Skin of body (tissue), 2 donors: ENCODE measurements around the gene TMEM131. TPM values are rescaled to one million over a fixed set of nuclear protein-coding genes. Genes with fewer than 3 reads are reported as not detected.

Source experiments
- DNase-seq: peaks from one replicate; lab custom pipeline; 2025; lab: John Stamatoyannopoulos, UW
- total RNA-seq: library from RNA; depleted of rRNA; stranded (reverse); fragments of >200 nt; gene quantifications from one replicate; pipeline ENCODE4 v1.2.3, GENCODE V29; 2014

The TMEM131 gene
- total RNA-seq, 1 donor from 2014 or later: 44.8 TPM

DNA sequence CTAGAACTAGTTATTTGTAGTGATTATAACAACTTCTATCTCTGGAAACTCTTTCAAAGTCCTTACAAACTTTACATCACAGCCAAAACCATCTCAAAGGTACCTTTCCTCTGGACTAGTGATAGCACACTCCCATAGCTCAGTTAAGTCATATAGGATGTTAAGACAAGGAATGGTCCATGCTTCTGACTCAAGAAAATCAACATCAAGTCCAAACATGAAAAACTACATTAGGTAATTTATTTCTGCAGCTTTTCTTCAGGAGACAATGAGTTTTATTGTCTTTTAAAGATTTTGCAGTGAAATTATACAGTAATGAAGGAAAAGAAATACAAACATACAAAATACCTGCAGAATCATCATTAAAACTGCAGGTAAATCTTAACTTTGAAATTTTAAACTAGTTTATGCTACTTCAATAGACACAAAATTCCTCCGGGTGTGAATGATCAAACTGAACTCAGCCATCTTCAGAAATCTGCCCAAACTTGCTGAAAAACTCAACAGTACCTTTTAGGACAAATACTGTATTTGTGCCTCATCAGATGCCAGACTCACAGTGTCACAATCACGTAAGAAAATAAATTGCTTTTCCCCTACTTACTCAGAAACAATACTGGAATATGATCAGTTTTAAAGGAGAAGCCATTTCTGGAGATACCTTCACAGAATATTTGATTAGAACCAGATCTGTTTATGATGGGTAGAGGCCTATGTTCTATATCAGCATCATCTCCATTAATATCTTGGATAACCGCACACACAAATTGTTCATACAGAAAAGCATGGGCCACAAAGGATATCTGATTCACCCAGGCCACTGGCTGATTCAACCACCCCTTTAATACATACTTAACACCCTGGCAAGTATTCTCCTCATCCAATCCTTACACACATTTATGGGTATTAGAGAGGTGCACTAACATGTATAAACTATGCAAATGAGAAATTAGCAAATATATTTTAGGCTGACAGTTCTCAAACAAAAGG is 2.6 kb downstream of the TMEM131 start:
- no peak for DNase-seq

DNA sequence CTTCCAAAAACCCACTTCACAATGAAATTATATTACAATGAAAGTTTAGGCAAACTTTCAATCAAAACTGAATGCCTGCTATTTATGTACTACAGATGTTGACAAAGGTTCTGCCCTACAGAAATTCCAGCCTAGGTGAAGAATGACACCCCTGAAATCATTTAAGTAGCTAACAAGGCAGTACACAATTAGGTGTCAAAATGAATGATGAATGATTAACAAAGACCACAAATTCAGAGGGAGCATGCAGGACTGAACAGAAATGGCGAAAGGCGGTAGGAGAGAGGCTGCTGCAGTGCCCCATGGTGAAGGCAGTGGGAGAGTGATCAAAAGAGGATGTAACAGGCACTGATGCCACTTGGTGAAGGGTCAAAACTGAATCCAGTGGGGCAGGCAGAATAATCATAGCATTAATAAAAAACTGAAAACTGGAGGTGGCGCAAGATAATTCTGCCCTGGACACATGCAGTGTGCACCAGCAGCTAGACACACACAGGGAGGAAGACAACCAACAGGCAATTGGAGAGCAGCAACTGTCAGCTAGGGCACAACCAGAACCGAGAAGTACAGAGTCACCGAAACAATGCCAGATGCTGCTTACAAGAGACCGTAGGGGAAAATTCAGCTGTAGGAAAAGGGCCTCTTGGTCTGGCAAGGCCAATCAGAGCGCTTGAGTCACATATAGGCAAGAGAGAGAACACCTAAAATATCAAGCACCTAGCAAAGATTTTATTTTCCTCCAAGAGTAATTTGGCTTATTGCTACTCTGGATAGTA is 4.5 kb downstream of the TMEM131 start:
- DNase-seq: no peak

DNA sequence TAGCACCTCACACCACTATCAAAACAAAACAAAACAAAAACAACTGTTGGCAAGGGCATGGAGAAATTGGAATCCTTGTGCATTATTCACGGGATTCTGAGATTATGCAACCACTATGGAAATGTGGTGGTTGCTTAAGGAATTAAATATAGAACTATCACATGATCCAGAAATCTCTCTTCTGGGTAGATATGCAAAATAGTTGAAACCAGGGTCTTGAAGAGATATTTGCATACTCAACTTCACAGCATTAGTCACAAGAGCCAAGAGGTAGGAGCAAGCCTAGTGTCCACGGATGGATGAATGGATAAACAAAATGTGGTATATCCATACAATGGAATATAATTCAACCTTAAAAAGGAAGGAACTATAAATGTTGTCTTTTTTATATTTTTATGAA is 7.0 kb downstream of the TMEM131 start:
- DNase-seq: no peak

DNA sequence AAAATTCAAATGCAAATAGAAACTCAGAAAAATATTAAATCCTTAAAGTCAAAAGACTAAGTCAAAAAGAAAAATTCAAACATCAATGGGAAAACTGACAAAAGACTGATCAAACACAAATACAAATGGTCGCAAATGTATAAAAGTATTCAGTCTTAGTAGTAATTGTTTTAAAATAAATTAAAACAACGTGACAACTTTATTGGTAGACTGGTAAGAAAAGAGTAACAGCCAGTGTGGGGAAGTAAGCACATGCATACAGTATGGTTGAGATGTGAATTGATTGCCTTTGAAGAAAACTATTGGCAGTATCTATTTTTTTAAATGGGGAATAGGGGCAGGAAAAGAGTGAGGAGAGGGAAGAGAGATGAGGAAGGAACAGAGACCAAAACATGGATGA is 9.8 kb downstream of the TMEM131 start:
- no peak for DNase-seq

DNA sequence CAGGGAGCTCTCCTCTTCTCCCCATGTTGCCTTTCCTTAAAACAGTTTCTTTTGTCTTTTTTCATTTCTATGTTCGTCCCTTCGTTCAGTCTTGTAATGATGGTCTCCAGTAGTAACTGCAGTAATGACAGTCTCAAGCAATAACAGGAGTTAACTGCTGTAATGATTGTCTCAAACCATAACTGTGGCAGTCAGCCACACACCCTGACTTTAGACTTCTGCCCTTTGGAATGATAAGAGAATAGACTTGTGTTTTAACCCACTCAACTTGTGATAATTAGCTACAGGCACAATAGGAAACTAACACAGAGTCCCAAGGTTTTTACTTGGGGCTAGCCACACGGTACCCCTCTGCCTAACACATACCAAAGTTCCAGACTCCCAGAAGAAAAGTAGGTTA is 12.1 kb downstream of the TMEM131 start:
- DNase-seq: no peak

DNA sequence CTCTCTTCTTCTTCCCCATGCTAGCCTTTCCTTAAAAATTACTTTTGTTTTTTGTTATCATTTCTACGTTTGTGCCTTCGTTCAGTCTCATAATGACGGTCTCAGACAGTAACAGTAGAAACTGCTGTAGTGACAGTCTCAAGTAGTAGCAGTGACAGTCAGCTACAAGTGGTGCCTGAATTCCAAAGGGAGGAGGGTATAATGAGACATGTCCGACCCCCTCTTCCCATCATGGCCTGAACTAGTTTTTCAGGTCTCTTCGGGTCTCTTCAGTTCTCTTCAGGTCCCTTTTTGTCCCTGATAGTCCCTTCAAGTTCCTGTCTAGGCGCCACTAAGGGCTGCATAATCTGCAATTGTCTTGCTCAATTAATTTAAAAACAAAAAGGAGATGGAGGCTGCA is 12.6 kb downstream of the TMEM131 start:
- DNase-seq: no peak

DNA sequence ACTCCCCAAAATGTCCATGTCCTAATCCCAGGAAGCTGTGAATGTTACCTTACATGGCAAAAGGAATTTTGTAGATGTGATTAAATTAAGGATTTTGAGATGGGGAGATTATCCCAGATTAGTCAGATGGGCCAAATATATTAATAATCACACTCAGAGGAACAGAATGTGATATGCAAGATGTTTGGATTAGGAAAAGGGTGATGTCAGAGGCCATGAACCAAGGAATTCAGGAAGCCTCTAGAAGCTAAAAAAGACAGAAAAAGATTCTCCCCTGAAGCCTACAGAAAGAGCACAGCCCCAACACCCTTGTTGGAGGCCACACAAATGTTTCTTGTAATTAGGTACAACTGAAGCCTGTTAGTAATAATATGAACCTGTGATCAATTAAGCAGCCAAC is 13.1 kb downstream of the TMEM131 start:
- peak; percentile 27 for DNase-seq

DNA sequence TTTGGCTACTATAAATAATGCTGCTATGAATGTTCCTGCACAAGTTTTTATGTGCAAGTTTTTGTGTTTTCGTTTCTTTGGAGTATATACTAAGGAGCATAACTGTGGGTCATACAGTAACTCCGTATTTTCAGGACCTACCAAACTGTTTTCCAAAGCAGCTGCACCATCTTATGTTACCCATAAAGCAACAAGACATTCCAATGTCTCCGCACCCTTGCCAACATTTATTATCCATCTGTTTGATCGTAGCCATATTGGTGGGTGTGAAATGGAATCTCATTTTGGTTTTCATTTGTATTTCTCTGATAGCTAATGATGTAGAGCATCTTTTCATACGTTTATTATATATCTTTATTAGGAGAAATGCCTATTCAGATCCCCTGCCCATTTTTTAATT is 13.8 kb downstream of the TMEM131 start:
- no peak for DNase-seq

DNA sequence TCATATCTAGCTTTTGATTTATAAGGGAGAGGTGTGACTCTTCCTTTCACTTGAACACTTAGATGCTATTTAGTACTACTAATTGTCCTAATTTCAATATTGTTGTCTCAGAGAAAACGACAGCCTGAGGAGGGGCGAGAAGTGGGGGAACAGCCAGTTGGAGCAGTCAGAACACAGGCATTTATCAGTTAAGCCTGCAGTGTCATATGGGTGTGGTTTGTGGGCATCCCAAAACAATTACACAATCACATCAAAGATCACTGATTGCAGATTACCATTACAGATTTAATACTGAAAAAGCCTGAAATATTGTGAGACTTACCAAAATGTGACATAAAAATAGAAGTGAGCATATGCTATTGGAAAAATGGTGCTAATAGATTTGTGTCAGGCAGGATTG is 15.8 kb downstream of the TMEM131 start:
- no peak for DNase-seq

DNA sequence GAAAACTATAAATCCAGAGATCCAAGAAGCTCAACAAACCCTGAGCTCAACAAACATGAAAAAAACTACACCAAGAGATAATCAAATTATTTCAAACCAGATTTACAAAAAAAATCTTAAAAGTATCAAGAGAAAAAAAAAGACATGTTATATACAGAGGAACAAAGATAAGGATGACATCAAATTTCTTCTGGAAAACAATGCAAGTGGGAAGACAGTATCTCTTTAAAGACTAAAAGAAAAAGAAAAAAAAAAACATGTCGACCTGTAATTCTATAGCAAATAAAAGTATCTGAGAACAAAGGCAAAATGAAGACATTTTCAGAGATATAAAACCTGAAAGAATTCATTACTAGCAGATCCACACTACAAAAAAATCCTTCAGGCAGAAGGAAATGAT is 21.3 kb downstream of the TMEM131 start:
- DNase-seq: no peak

DNA sequence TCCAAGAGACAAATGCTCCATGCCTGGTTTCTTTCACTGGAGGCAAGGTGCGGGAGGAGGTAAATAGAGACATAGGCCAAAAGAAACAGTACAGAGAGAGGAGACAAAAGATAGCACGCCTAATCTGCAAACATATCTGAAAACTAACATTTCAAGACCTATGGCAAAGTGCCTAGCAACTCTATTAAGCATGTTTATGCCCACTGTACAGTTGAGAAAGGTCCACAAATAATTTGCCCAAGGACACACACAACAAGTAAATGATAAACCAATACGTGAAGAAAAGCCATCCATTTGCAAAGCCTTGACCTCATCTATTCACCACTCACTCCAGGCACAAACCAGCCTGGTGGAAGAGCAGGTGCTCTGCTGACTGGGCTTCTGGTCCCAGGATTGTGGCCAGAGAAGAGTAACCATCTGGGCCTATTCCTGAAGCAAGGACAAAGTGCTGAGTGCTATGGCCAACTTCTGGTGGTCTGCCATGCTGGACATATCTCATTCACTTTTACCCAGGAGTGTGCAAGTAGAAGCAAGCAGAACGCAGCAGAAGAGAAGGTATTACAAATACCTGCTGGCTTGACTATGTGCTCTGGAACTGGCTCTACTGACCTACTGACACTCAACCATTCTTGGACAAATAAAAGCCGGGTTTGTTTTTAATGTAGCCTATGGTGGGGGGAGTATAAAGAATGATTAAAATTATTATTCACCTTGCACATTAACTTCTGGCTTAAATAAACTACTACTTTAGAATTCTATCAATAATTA is 25.3 kb downstream of the TMEM131 start:
- no peak for DNase-seq

DNA sequence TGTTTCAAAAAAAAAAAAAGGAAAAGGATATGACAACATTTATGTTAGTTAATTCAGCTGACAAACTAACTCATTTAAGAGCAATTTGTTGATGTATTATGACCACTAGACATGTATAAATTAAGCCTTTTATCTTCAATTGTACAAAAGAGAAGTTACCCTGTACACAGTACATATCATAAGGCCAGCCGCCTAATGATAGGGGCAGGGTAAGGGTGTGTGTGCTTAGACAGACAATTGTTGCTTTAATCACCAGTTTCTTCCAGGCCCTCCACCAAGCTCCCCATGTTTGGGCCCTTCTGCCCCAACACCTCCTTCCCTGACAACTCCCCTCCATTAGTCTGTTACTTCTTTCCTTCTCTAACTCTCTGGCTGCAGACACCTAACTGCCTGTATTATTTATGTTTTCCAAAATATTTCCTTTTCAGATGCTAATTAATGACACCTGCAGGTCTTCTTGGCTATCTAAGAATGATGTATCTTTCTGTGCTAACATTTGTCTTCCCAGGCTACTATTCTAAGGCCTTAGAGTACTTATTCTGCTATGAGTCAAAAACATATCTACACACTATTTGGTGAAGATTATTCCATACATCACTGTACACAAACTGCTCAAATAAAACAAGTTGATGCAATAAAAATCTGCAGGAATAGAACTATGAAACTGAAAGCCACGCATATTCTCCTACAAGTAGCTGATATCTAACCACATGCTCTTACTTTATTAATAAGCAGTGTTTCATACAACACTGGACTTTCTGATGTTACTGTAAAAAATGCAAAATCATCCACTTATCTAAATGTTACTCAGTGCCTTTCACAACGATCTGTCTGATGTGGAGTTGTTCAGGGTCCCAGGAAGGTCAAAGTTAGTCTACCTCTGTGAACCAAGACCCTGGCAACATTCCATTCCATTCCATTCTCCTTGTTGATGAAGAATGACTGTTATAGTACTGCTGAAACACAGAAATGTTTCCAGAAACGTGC is 26.4 kb downstream of the TMEM131 start:
- DNase-seq: no peak

DNA sequence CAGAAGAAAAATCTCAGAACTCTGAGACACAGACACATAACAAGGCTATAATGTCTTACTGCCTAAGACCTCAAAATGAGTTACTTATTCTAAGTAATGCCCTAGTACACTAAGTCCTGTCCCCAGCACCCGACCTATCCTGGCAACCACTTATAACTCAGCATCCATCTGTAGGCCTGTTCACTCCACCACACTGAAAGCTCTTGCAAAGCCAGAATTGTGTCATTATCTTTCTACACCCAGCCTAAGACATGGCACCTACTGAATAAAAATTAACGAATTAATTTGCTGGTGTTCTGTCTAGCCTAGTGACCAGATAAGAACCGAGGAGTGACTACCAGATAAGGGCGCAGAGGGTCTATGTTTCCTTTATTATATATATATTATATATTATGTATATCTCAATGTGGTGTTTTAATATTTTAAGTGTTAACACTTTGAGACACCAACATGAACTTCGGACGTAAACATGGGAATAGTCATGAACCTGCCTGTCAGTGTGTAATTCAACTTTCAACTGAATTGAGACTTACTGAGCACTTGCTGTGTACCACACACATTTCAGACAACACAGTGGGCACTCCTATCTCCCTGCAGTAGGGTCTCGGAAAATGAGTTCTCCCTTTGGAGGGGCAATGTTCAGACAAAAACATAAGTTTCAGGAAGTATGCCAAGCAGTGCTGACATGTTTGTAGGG is 27.7 kb downstream of the TMEM131 start:
- DNase-seq: no peak

DNA sequence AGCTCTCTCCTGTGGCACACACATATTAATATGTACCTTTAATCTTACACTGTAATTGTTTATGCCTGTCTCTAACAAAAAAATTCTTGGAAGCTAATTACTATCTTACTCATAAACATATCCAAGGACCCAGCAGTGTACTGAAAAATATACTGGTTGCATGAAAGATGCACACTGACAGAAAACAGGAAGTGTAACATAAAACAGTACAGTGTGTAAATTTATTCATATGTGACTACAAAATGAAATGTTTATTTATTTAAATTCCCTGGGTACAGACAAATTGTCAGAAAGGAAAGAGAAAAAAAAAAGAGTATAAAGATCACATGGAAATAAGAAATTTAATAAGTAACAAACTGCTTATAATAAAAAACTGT is 28.5 kb downstream of the TMEM131 start:
- no peak for DNase-seq

DNA sequence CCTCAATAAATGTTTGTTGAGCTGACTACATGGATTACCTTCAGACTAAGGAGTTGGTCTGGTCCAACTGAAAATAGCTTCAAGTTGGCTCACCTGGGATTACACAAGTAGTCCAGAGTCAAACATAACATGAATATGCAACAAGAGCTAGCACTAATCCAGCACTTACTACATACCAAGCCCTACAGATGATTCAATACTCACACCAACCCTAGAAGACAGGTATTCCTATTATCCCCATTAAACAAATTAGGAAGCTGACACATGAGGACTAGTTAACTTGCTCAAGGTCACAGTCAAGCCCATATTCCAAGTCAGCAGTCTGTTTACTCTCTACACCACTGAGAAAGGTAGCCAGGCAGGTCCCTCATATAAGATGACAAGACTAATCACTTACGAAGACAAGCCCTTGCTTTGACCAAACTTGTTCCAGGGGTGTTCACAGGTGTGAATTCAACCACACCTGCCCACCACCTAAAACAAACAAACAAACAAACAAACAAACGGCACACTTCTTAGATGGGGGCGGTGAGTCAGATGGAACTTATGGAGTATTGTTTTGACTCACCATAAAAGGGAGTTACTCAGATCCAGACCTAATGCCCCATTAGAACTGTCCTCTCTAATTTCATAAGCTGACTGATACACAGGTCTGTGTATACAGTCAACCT is 29.1 kb downstream of the TMEM131 start:
- no peak for DNase-seq

DNA sequence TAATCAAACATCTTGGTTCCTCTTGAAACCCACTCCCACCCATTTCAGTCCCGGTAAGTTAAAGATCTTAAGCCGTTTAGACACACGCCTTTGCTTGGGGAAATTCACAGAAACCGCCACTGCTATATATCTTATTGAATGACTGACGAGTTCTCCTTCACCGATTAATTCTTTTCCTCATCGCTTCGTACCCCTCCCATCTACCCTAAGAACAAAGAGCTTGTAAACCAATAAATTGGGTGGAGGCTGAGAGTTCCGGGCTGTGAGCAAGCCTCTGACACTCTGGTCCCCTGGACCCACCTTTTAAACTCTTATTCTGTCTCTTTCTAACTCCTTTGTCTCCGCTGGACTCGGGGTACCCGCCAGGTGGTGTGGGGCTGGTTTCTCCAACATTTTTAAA is 30.6 kb downstream of the TMEM131 start:
- DNase-seq: no peak

DNA sequence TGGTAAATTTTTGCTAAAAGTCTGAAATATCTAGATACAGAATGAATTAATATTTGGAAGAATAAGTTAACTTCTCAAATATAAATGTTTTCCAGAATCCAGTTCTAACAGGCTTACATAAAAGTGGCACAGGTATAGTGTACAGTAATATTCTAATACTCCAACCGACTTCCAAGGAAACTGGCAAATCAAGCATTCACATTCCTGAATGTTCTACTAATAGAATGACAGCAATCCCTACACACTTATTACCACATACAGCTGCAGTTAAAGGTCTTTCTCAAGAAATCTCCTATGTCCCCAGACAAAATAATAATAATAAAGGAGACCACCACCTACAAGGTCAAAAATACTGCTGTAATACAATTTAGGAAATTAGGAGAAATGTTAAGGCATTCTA is 31.9 kb downstream of the TMEM131 start:
- no peak for DNase-seq

DNA sequence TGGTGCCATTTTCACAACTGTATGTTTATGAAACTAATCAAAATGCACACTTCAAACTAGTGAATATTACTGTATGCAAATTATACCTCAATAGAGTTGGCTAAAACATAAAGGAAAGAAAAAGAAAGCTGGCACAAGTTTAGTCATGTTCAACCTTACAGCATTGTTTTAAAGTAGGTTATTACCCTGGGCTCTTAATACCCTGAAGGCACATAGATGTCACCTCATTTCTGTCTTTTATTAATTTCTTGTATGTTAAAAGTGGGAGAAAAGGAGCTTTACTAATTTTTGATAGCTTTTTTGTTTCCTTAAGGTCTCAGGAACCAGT is 32.7 kb downstream of the TMEM131 start:
- no peak for DNase-seq

DNA sequence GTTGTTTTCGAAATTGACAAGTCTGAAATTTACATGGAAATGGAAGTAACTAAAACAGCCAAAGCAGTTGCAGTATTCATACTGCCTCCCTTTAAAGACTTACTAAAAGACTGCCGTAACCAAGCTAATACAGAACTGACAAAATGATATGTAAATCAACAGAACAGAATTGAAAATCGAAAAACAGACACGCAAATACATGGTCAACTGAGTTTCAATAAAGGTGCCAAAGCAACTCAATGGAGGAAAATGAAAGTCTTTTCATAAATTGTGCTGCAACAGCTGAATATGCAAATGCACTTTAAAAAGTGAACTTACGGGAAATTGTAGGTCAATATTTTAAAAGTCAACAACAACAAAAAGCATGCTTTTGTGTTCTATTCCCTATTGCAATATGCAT is 34.2 kb downstream of the TMEM131 start:
- no peak for DNase-seq

DNA sequence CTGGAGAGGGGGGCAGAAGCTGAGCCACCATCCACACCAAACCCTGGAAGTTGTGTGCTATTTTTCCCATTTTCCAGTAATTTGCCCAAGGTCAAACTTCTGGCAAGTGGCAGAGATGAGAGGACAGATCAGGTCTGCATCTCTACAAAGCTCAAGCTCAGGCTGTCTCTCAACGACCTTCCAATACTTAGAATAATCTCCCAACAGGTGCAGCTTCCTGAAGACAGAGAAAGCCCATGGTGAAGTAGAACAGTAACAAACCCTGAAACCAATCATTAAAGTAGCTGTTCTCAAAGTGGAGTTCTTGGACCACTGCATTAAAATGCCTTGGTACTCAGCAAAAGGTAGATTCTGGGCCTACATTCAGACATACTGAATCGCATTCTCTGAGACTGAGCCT is 37.6 kb downstream of the TMEM131 start:
- no peak for DNase-seq
